T-helper 17 cell (primary cell): ENCODE measurements around the gene LINC00237. TPM values are rescaled to one million over a fixed set of nuclear protein-coding genes. Genes with fewer than 3 reads are reported as not detected.

ENCODE experiments used
- ATAC-seq: fragments of 150-1000 bp; cut with Tn5 transposase; 2 replicates; pipeline ENCODE4 v1.10.0; 2021; ENCODE audit warnings: mild to moderate bottlenecking, moderate library complexity
- DNase-seq, 3 donors: peaks; one replicate each; pipeline versions ENCODE4 v3.0.0 to v3.0.0-alpha.2; 2020 to 2021
- H3K9me3 ChIP-seq: one replicate; pipeline ENCODE4 v1.7.0; 2013; ENCODE audit warnings: low read length, mild to moderate bottlenecking; ENCODE audit not compliant: control insufficient read depth, poor library complexity, severe bottlenecking
- H3K27ac Mint-ChIP-seq: one replicate; pipeline ENCODE4 v1.8.0; 2022; ENCODE audit warnings: mild to moderate bottlenecking, moderate library complexity, mixed read lengths
- H3K27me3 Mint-ChIP-seq: one replicate; pipeline ENCODE4 v1.8.0; 2022; ENCODE audit warnings: mixed read lengths
- H3K36me3 Mint-ChIP-seq: one replicate; pipeline ENCODE4 v1.8.0; 2022; ENCODE audit warnings: low read depth, mixed read lengths
- H3K4me1 Mint-ChIP-seq: one replicate; pipeline ENCODE4 v1.8.0; 2022; ENCODE audit warnings: mild to moderate bottlenecking, mixed read lengths
- H3K4me3 Mint-ChIP-seq: one replicate; pipeline ENCODE4 v1.8.0; 2022; ENCODE audit warnings: mild to moderate bottlenecking, moderate library complexity, mixed read lengths
- total RNA-seq, 4 donors: library from RNA in 2 of 4; stranded (reverse) in 2 of 4; gene quantifications; one replicate each; pipeline ENCODE4 v1.2.3 and lab custom pipeline; 2022 to 2026

The LINC00237 gene
- total RNA-seq, 2 donors from 2014 or later: not detected

GRCh38 chr20:21075471-21075870 lies 30.7 kb downstream of the LINC00237 start:
- DNase-seq (no peak), ATAC-seq (no peak)
- H3K27ac Mint-ChIP-seq: no peak overlapping the region
- no peaks in the 10 kb centered on the region for H3K4me1 Mint-ChIP-seq
- H3K9me3 ChIP-seq: no peaks in the 10 kb centered on the region
- peaks cover 28% of the 10 kb centered on the region for H3K27me3 Mint-ChIP-seq
- H3K36me3 Mint-ChIP-seq: no peaks in the 10 kb centered on the region
- no peak overlapping the region for H3K4me3 Mint-ChIP-seq

GRCh38 chr20:21074605-21075336 lies 31.4 kb downstream of the LINC00237 start:
- H3K4me1 Mint-ChIP-seq: no peaks in the 10 kb centered on the region
- no peak overlapping the region for H3K4me3 Mint-ChIP-seq
- no peak for ATAC-seq
- H3K9me3 ChIP-seq: no peaks in the 10 kb centered on the region
- H3K27ac Mint-ChIP-seq: no peak overlapping the region
- H3K36me3 Mint-ChIP-seq: no peaks in the 10 kb centered on the region
- peaks cover 28% of the 10 kb centered on the region for H3K27me3 Mint-ChIP-seq
- DNase-seq: no peak

- no peak for DNase-seq
- no peak overlapping the region for H3K27ac Mint-ChIP-seq
- peaks cover 2% of the 10 kb centered on the region for H3K36me3 Mint-ChIP-seq
- H3K9me3 ChIP-seq: no peaks in the 10 kb centered on the region
- H3K4me3 Mint-ChIP-seq: no peak overlapping the region
- no peak for ATAC-seq
- no peaks in the 10 kb centered on the region for H3K4me1 Mint-ChIP-seq
- H3K27me3 Mint-ChIP-seq: peaks cover 35% of the 10 kb centered on the region
Measured at GRCh38 chr20:21067255-21067654, 38.9 kb downstream of the LINC00237 start.

GRCh38 chr20:21064924-21065323 lies 41.2 kb downstream of the LINC00237 start:
- H3K4me1 Mint-ChIP-seq: no peaks in the 10 kb centered on the region
- peaks cover 47% of the 10 kb centered on the region for H3K27me3 Mint-ChIP-seq
- H3K9me3 ChIP-seq: no peaks in the 10 kb centered on the region
- peaks cover 5% of the 10 kb centered on the region for H3K36me3 Mint-ChIP-seq
- no peak overlapping the region for H3K4me3 Mint-ChIP-seq
- DNase-seq: no peak
- H3K27ac Mint-ChIP-seq: no peak overlapping the region
- no peak for ATAC-seq

- H3K4me3 Mint-ChIP-seq: no peak overlapping the region
- H3K27ac Mint-ChIP-seq: no peak overlapping the region
- no peaks in the 10 kb centered on the region for H3K4me1 Mint-ChIP-seq
- H3K27me3 Mint-ChIP-seq: peaks cover 42% of the 10 kb centered on the region
- peaks cover 5% of the 10 kb centered on the region for H3K36me3 Mint-ChIP-seq
- H3K9me3 ChIP-seq: no peaks in the 10 kb centered on the region
- no peak for ATAC-seq
- DNase-seq: no peak
Measured at GRCh38 chr20:21063276-21063675, 42.9 kb downstream of the LINC00237 start.

GRCh38 chr20:21053002-21053762 lies 53.0 kb downstream of the LINC00237 start:
- no peak for ATAC-seq
- no peaks in the 10 kb centered on the region for H3K9me3 ChIP-seq
- Mint-ChIP-seq H3K4me1 (no peaks in the 10 kb centered on the region), H3K36me3 (peaks cover 2% of the 10 kb centered on the region), H3K4me3 (no peak overlapping the region), H3K27ac (no peak overlapping the region), H3K27me3 (peaks cover 67% of the 10 kb centered on the region)
- no peak for DNase-seq

- ATAC-seq: no peak
- H3K9me3 ChIP-seq: no peaks in the 10 kb centered on the region
- no peak for DNase-seq
- Mint-ChIP-seq H3K4me3 (no peak overlapping the region), H3K27ac (no peak overlapping the region), H3K27me3 (peaks cover 61% of the 10 kb centered on the region), H3K36me3 (peaks cover 2% of the 10 kb centered on the region), H3K4me1 (no peaks in the 10 kb centered on the region)
Measured at GRCh38 chr20:21052686-21053001, 53.5 kb downstream of the LINC00237 start.

GRCh38 chr20:21052241-21052640 lies 53.9 kb downstream of the LINC00237 start:
- H3K36me3 Mint-ChIP-seq: peaks cover 2% of the 10 kb centered on the region
- ATAC-seq (no peak), DNase-seq (no peak)
- H3K4me1 Mint-ChIP-seq: no peaks in the 10 kb centered on the region
- peak overlapping the region; percentile 15 for H3K4me3 Mint-ChIP-seq
- H3K9me3 ChIP-seq: no peaks in the 10 kb centered on the region
- peaks cover 59% of the 10 kb centered on the region for H3K27me3 Mint-ChIP-seq
- no peak overlapping the region for H3K27ac Mint-ChIP-seq

- Mint-ChIP-seq H3K27me3 (peaks cover 70% of the 10 kb centered on the region), H3K36me3 (peaks cover 2% of the 10 kb centered on the region), H3K4me1 (no peaks in the 10 kb centered on the region), H3K4me3 (no peak overlapping the region), H3K27ac (no peak overlapping the region)
- no peaks in the 10 kb centered on the region for H3K9me3 ChIP-seq
- ATAC-seq: no peak
- no peak for DNase-seq
Measured at GRCh38 chr20:21050710-21051109, 55.4 kb downstream of the LINC00237 start.

GRCh38 chr20:21049305-21049828 lies 56.8 kb downstream of the LINC00237 start:
- peaks cover 2% of the 10 kb centered on the region for H3K36me3 Mint-ChIP-seq
- no peak overlapping the region for H3K27ac Mint-ChIP-seq
- no peak overlapping the region for H3K4me3 Mint-ChIP-seq
- no peak for ATAC-seq
- DNase-seq: no peak
- no peaks in the 10 kb centered on the region for H3K4me1 Mint-ChIP-seq
- H3K9me3 ChIP-seq: no peaks in the 10 kb centered on the region
- H3K27me3 Mint-ChIP-seq: peaks cover 73% of the 10 kb centered on the region

- ATAC-seq: peak; percentile 53
- Mint-ChIP-seq H3K27ac (no peak overlapping the region), H3K4me1 (no peaks in the 10 kb centered on the region), H3K4me3 (no peak overlapping the region), H3K36me3 (peaks cover 2% of the 10 kb centered on the region), H3K27me3 (peaks cover 75% of the 10 kb centered on the region)
- H3K9me3 ChIP-seq: no peaks in the 10 kb centered on the region
- peak; percentile 13 to 36 (median 25) for DNase-seq
Measured at GRCh38 chr20:21048841-21049273, 57.3 kb downstream of the LINC00237 start.

GRCh38 chr20:21047981-21048380 lies 58.2 kb downstream of the LINC00237 start:
- H3K27ac Mint-ChIP-seq: no peak overlapping the region
- no peak overlapping the region for H3K4me3 Mint-ChIP-seq
- peaks cover 73% of the 10 kb centered on the region for H3K27me3 Mint-ChIP-seq
- H3K36me3 Mint-ChIP-seq: peaks cover 2% of the 10 kb centered on the region
- DNase-seq (no peak), ATAC-seq (no peak)
- no peaks in the 10 kb centered on the region for H3K4me1 Mint-ChIP-seq
- H3K9me3 ChIP-seq: no peaks in the 10 kb centered on the region

- DNase-seq: no peak
- Mint-ChIP-seq H3K36me3 (peaks cover 2% of the 10 kb centered on the region), H3K27me3 (peaks cover 61% of the 10 kb centered on the region), H3K4me1 (no peaks in the 10 kb centered on the region), H3K4me3 (no peak overlapping the region), H3K27ac (no peak overlapping the region)
- no peaks in the 10 kb centered on the region for H3K9me3 ChIP-seq
- ATAC-seq: no peak
Measured at GRCh38 chr20:21046413-21047070, 59.6 kb downstream of the LINC00237 start.
